PC-3 (cell line): ENCODE data around the gene ADAM23.

Experiments used
- CTCF ChIP-seq: fragments of 300-600 bp; sonication (generic); conservative IDR thresholded peaks from 2 replicates; pipeline ENCODE4 v1.5.1; 2017; ENCODE audit warnings: antibody characterized with exemption, low read depth, mild to moderate bottlenecking, low read length
- EZH2phosphoT487 ChIP-seq: fragments of 300-600 bp; sonication (generic); IDR thresholded peaks from 2 replicates; pipeline ENCODE4 v1.6.1; 2018; ENCODE audit warnings: mild to moderate bottlenecking, antibody characterized with exemption, low read length, borderline replicate concordance

GRCh38 chr2:206556357-206556949 lies 113.1 kb downstream of the ADAM23 start:
- TF ChIP-seq CTCF (peak; percentile 72), EZH2phosphoT487 (no peak)
